ENCODE data around the gene ACTR5. TPM values are rescaled to one million over a fixed set of nuclear protein-coding genes. Genes with fewer than 3 reads are reported as not detected.
"Not testable (repeated sequence)": the region's sequence is repeated elsewhere in the genome, so short reads cannot be mapped to it uniquely, and the experiment has no call there.

ACTR5 gene
- total and polyA plus RNA-seq, 4 experiments from 2014 or later, result 8.7 to 17.4 (median 13.7) TPM

- no peak for DNase-seq
- intact Hi-C loops (cut with micrococcal nuclease), result no loop called here
- peaks cover 0 to 5% (median 1%) of the 10 kb centered on the region in 4 donors for H3K4me1 Mint-ChIP-seq
- H3K27me3 ChIP-seq (ENCODE audit: insufficient read depth, low read length), result no peaks in the 10 kb centered on the region
- no peaks in the 10 kb centered on the region for H3K36me3 ChIP-seq (ENCODE audit: insufficient read depth, low read length)
- H3K4me1 ChIP-seq (ENCODE audit: insufficient read depth, low read length), result peaks cover 7% of the 10 kb centered on the region
- no peak overlapping the region for H3K27ac Mint-ChIP-seq
- no peak overlapping the region for H3K4me3 ChIP-seq (ENCODE audit: low read length in 2 of 2)
- no peak overlapping the region for H3K27ac ChIP-seq (ENCODE audit: low read depth, low read length)
- POLR2A ChIA-PET (ENCODE audit: partially characterized antibody), result interaction anchor here (0.9 kb wide), 1 partner anchor 18 kb away, joined by 3 read pairs; the partner anchor contains the start of gene PPP1R16B
- no peaks in the 10 kb centered on the region for H3K9me3 ChIP-seq (ENCODE audit: control insufficient read depth in 1 of 2, low read length in 2 of 2)
- H3K27me3 Mint-ChIP-seq, result no peaks in the 10 kb centered on the region
- no peak overlapping the region for H3K4me3 Mint-ChIP-seq
- H3K9me3 Mint-ChIP-seq, result no peaks in the 10 kb centered on the region
- CTCF ChIA-PET (ENCODE audit: partially characterized antibody), result interaction anchor here (0.8 to 1.8 kb wide), 4 partner anchors 12 to 105 kb away, joined by 3 to 5 read pairs (median 3); no protein-coding TSS in a partner anchor
- no peaks in the 10 kb centered on the region for H3K36me3 Mint-ChIP-seq
Observed at GRCh38 chr20:38787870-38788269, 39.6 kb downstream of the ACTR5 start.

- DNase-seq, result no peak
- CTCF ChIA-PET (ENCODE audit: partially characterized antibody), result interaction anchor here (0.9 to 3.1 kb wide), 8 partner anchors 10 to 103 kb away, joined by 3 to 13 read pairs (median 4); partner anchors contain the start of gene PPP1R16B
- peak overlapping the region in 1 of 7 donors; percentile 89 for H3K27ac Mint-ChIP-seq
- POLR2A ChIA-PET (ENCODE audit: partially characterized antibody), result interaction anchor here (1.0 to 1.1 kb wide), 2 partner anchors 15 to 87 kb away, joined by 3 read pairs; no protein-coding TSS in a partner anchor
- Histone ChIP-seq H3K27ac (ENCODE audit: low read depth, low read length) (no peak overlapping the region), H3K36me3 (ENCODE audit: insufficient read depth, low read length) (no peaks in the 10 kb centered on the region), H3K4me3 (ENCODE audit: low read length in 2 of 2) (no peak overlapping the region), H3K4me1 (ENCODE audit: insufficient read depth, low read length) (peaks cover 7% of the 10 kb centered on the region), H3K9me3 (ENCODE audit: control insufficient read depth in 1 of 2, low read length in 2 of 2) (no peaks in the 10 kb centered on the region), H3K27me3 (ENCODE audit: insufficient read depth, low read length) (no peaks in the 10 kb centered on the region)
- H3K27me3 Mint-ChIP-seq, result no peaks in the 10 kb centered on the region
- H3K4me1 Mint-ChIP-seq, result peaks cover 0 to 7% (median 6%) of the 10 kb centered on the region in 4 donors
- H3K4me3 Mint-ChIP-seq, result no peak overlapping the region
- no peaks in the 10 kb centered on the region for H3K9me3 Mint-ChIP-seq
- intact Hi-C loops (cut with micrococcal nuclease), result no loop called here
- H3K36me3 Mint-ChIP-seq, result no peaks in the 10 kb centered on the region
Observed at GRCh38 chr20:38789503-38790199, 41.4 kb downstream of the ACTR5 start.

DNA sequence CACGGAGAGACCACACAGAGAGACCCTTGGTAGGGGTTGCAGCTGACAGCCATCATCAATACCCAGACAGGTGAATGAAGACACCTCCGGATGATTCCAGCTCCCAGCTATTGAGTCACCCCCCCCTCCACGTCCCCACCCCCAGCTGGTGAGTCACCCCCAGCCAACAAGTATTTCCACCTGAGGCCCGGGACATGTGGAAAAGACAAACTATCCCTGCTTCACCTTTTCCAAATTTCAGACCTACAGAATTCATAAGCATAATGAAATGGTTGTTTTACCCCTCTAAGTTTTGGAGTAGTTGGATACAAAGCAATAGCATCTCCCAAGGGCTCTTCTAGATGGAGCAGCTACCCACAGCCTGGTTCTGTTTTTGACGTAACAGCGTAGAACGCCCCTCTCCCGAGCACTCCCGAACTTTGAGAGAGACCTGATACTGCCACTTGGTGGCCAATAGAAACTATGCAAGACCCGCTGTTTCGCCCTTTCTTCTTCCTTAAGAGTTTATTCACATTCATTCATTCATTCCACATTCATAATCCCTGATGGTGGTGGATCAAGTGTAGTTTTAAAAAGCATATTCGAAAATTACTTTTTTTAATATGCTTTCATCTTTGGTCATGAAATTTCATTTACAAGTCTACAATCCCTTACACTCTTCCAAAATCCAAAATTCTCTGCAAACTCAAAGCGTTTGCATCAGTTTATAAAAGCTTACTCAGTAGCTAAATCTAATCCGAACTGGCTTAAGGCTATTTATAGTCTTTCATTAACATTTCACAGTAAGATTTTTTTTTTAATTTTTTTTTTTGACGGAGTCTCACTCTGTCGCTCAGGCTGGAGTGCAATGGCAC, 42.2 kb downstream of the ACTR5 start:
- Mint-ChIP-seq H3K9me3 (no peaks in the 10 kb centered on the region), H3K4me1 (peaks cover 0 to 7% (median 6%) of the 10 kb centered on the region in 4 donors), H3K27ac (peak overlapping the region in 4 of 7 donors; percentile 68 to 90 (median 85)), H3K27me3 (no peaks in the 10 kb centered on the region), H3K36me3 (no peaks in the 10 kb centered on the region), H3K4me3 (peak overlapping the region in 3 of 8 donors; percentile 52 to 66 (median 59))
- ChIA-PET CTCF (ENCODE audit: partially characterized antibody) (interaction anchor here (0.9 to 3.1 kb wide), 8 partner anchors 9 to 103 kb away, joined by 3 to 13 read pairs (median 4); partner anchors contain the start of gene PPP1R16B), POLR2A (ENCODE audit: partially characterized antibody) (interaction anchor here (1.0 to 1.1 kb wide), 2 partner anchors 14 to 87 kb away, joined by 3 read pairs; no protein-coding TSS in a partner anchor)
- Histone ChIP-seq H3K4me3 (ENCODE audit: low read length in 2 of 2) (no peak overlapping the region), H3K27ac (ENCODE audit: low read depth, low read length) (no peak overlapping the region), H3K36me3 (ENCODE audit: insufficient read depth, low read length) (no peaks in the 10 kb centered on the region), H3K9me3 (ENCODE audit: control insufficient read depth in 1 of 2, low read length in 2 of 2) (no peaks in the 10 kb centered on the region), H3K27me3 (ENCODE audit: insufficient read depth, low read length) (no peaks in the 10 kb centered on the region), H3K4me1 (ENCODE audit: insufficient read depth, low read length) (peaks cover 7% of the 10 kb centered on the region)
- peak in 2 of 5 donors; percentile 39 to 59 for DNase-seq
- intact Hi-C loops (cut with micrococcal nuclease), result no loop called here

DNA sequence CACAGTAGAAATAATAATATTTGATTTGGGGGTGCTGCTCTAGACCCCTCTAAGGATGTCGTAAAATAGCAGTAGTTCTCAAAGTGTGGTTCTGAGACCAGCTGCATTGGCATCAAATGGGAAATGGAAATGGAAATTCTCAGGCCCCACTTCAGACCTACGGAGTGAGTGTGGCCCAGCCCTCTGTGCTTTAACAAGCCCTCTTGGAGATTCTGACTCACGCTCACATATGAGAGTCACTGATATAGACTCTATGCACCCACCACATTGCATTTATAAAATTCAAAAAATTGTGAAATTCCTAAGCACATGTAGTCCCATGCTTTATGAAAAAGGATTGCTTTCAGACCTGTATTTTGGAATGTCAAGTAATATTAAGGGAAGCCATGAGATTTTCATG, 43.0 kb downstream of the ACTR5 start:
- Histone ChIP-seq H3K4me1 (ENCODE audit: insufficient read depth, low read length) (peaks cover 7% of the 10 kb centered on the region), H3K4me3 (ENCODE audit: low read length in 2 of 2) (no peak overlapping the region), H3K9me3 (ENCODE audit: control insufficient read depth in 1 of 2, low read length in 2 of 2) (no peaks in the 10 kb centered on the region), H3K27me3 (ENCODE audit: insufficient read depth, low read length) (no peaks in the 10 kb centered on the region), H3K36me3 (ENCODE audit: insufficient read depth, low read length) (no peaks in the 10 kb centered on the region), H3K27ac (ENCODE audit: low read depth, low read length) (no peak overlapping the region)
- intact Hi-C loops (cut with micrococcal nuclease), result no loop called here
- H3K4me3 Mint-ChIP-seq, result no peak overlapping the region
- no peaks in the 10 kb centered on the region for H3K9me3 Mint-ChIP-seq
- H3K27ac Mint-ChIP-seq, result peak overlapping the region in 1 of 7 donors; percentile 8
- ChIA-PET POLR2A (ENCODE audit: partially characterized antibody) (interaction anchor here (0.6 kb wide), 1 partner anchor 85 kb away, joined by 3 read pairs; no protein-coding TSS in a partner anchor), CTCF (ENCODE audit: partially characterized antibody) (interaction anchor here (1.2 to 3.1 kb wide), 3 partner anchors 16 to 102 kb away, joined by 4 to 13 read pairs (median 10); no protein-coding TSS in a partner anchor)
- H3K4me1 Mint-ChIP-seq, result peaks cover 0 to 7% (median 6%) of the 10 kb centered on the region in 4 donors
- no peaks in the 10 kb centered on the region for H3K27me3 Mint-ChIP-seq
- H3K36me3 Mint-ChIP-seq, result no peaks in the 10 kb centered on the region
- DNase-seq, result no peak

DNA sequence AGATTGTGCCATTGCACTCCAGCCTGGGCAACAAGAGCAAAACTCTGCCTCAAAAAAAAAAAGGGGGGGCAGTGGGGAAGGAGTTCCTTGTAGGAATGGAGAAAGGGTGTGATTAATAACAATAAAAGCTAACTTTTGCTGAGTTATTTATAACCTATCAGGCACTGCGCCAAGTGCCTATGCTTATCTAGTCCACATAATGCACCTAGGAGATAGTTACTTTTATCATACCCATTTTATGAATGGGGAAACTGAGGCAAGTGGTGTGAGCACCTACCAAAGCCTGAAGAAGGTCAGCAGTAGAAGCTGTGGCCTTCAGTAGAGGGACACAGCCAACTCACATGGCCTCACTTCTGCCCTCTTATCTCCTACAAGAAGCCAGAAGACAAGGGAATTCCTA, 43.7 kb downstream of the ACTR5 start:
- no peaks in the 10 kb centered on the region for H3K27me3 Mint-ChIP-seq
- no peak for DNase-seq
- ChIA-PET CTCF (ENCODE audit: partially characterized antibody) (interaction anchor here (2.5 to 3.1 kb wide), 2 partner anchors 15 to 101 kb away, joined by 10 to 13 read pairs; no protein-coding TSS in a partner anchor), POLR2A (ENCODE audit: partially characterized antibody) (no interaction called here)
- no peak overlapping the region for H3K27ac Mint-ChIP-seq
- Histone ChIP-seq H3K36me3 (ENCODE audit: insufficient read depth, low read length) (no peaks in the 10 kb centered on the region), H3K9me3 (ENCODE audit: control insufficient read depth in 1 of 2, low read length in 2 of 2) (no peaks in the 10 kb centered on the region), H3K27ac (ENCODE audit: low read depth, low read length) (no peak overlapping the region), H3K4me3 (ENCODE audit: low read length in 2 of 2) (no peak overlapping the region), H3K4me1 (ENCODE audit: insufficient read depth, low read length) (peaks cover 7% of the 10 kb centered on the region), H3K27me3 (ENCODE audit: insufficient read depth, low read length) (no peaks in the 10 kb centered on the region)
- peaks cover 0 to 7% (median 6%) of the 10 kb centered on the region in 4 donors for H3K4me1 Mint-ChIP-seq
- H3K36me3 Mint-ChIP-seq, result no peaks in the 10 kb centered on the region
- intact Hi-C loops (cut with micrococcal nuclease), result no loop called here
- H3K4me3 Mint-ChIP-seq, result no peak overlapping the region
- H3K9me3 Mint-ChIP-seq, result no peaks in the 10 kb centered on the region

GRCh38 chr20:38794057-38794456, 45.8 kb downstream of the ACTR5 start:
- Mint-ChIP-seq H3K27ac (peak overlapping the region in 3 of 7 donors; percentile 24 to 64 (median 55)), H3K4me1 (peaks cover 6 to 16% (median 9%) of the 10 kb centered on the region in 4 donors)
- H3K4me3 ChIP-seq (ENCODE audit: low read length in 2 of 2); H3K27me3 Mint-ChIP-seq; DNase-seq; intact Hi-C loops (cut with micrococcal nuclease); H3K36me3 Mint-ChIP-seq; POLR2A ChIA-PET (ENCODE audit: partially characterized antibody); H3K27me3 ChIP-seq (ENCODE audit: insufficient read depth, low read length); H3K4me3 Mint-ChIP-seq; H3K27ac ChIP-seq (ENCODE audit: low read depth, low read length); H3K4me1 ChIP-seq (ENCODE audit: insufficient read depth, low read length); H3K9me3 ChIP-seq (ENCODE audit: control insufficient read depth in 1 of 2, low read length in 2 of 2); H3K9me3 Mint-ChIP-seq; H3K36me3 ChIP-seq (ENCODE audit: insufficient read depth, low read length): not testable (repeated sequence)
- CTCF ChIA-PET (ENCODE audit: partially characterized antibody), result interaction anchor here (1.6 kb wide), 1 partner anchor 99 kb away, joined by 4 read pairs; no protein-coding TSS in a partner anchor

All from CD4-positive, alpha-beta memory T cell (primary cell).